Ovary (tissue), 9 donors: ENCODE data around the gene TMA7. TPM values are rescaled to one million over a fixed set of nuclear protein-coding genes. Genes with fewer than 3 reads are reported as not detected.

ENCODE experiments used
- DNase-seq, 5 donors: peaks; one replicate each; pipeline ENCODE4 v3.0.0-alpha.2; 2019 to 2020
- H3K27ac ChIP-seq, 2 donors: fragments of 200-600 bp; one replicate each; pipeline versions ENCODE4 v1.5.1 to v1.8.0; 2019 to 2022
- H3K27me3 ChIP-seq: fragments of 200-600 bp; one replicate; pipeline ENCODE4 v1.8.0; 2022
- H3K36me3 ChIP-seq: fragments of 200-600 bp; sonication (generic); one replicate; pipeline ENCODE4 v1.5.1; 2019
- H3K4me1 ChIP-seq: one replicate; pipeline ENCODE4 v1.8.1; 2013; ENCODE audit warnings: mild to moderate bottlenecking, moderate library complexity; ENCODE audit not compliant: insufficient read depth
- H3K4me3 ChIP-seq: fragments of 200-600 bp; sonication (generic); one replicate; pipeline ENCODE4 v1.5.1; 2017
- H3K9me3 ChIP-seq, 2 donors: fragments of 200-600 bp in 1 of 2; sonication (generic) in 1 of 2; one replicate each; pipeline versions ENCODE4 v1.5.1 to v1.8.1; 2013 to 2019; ENCODE audit warnings: mild to moderate bottlenecking in 1 of 2, moderate library complexity in 1 of 2
- EP300 ChIP-seq: sonication (generic); formaldehyde crosslinking; IDR thresholded peaks from one replicate; pipeline ENCODE4 v1.6.1; 2017; ENCODE audit warnings: antibody characterized with exemption
- POLR2A ChIP-seq: fragments of 450-650 bp; IDR thresholded peaks from one replicate; pipeline ENCODE4 v1.6.1; 2017; ENCODE audit warnings: antibody characterized with exemption, mild to moderate bottlenecking, moderate library complexity
- WGBS, 3 donors: extraction: QIAGEN DNeasy Blood & Tissue Kit in 1 of 3; methylation state at CpG; one replicate each; pipeline versions ENCODE4 v1.1.5 to v1.1.7; 2013 to 2017; 5-methylcytosine and 5-hydroxymethylcytosine counted together
- intact Hi-C, 4 donors: fragments of 100-400 bp; cut with DNase I; formaldehyde crosslinking; loops; one replicate each; pipeline versions ENCODE4 v1.11.0 to v1.15.1; 2022 to 2023
- polyA plus RNA-seq, 2 donors: library from polyadenylated mRNA; stranded (reverse); fragments of 200-250 nt in 1 of 2; fragments of 350-450 nt in 1 of 2; fragmentation: Illumina TruSeq in 1 of 2; extraction: RNeasy Lipid Tissue Mini Kit (QIAGEN cat#74804) in 1 of 2; gene quantifications; one replicate each; pipeline ENCODE4 v1.2.3, GENCODE V29; 2013 to 2014
- total RNA-seq, 7 donors: library from RNA; depleted of rRNA in 2 of 7; stranded (reverse); fragments of >200 nt in 2 of 7; fragmentation: NEBNext Ultra II Directional in 3 of 7; extraction: Animal tissue kit (Norgen Biotek cat#: 25700) in 3 of 7; gene quantifications; one replicate each; pipeline versions ENCODE4 v1.1.0 to v1.2.4, GENCODE V29; 2016 to 2023
- TF ChIP-seq, protein P1 (sequence below), 3 donors: fragments of 450-650 bp in 2 of 3; fragments of 200-600 bp in 1 of 3; IDR thresholded peaks; one replicate each; pipeline versions ENCODE4 v1.5.1 to v1.8.0; 2016 to 2022; ENCODE audit warnings: antibody characterized with exemption in 3 of 3, mild to moderate bottlenecking in 1 of 3
- donor health status: DM: no; HTN: no; CAD: no; lungs with moderate emphysema.
- donor health status: DM: no; HTN: no; CAD: no.
- donor health status: Bipolar disorder and iron deficiency.
- donor health status: DM: yes; HTN: yes; CAD: no.
- donor health status: DM: no; HTN: no; CAD: no.
- donor health status: DM: yes; HTN: yes; CAD: no.

The TMA7 gene
- total and polyA plus RNA-seq, 9 donors, result 138 to 380 (median 222) TPM

DNA sequence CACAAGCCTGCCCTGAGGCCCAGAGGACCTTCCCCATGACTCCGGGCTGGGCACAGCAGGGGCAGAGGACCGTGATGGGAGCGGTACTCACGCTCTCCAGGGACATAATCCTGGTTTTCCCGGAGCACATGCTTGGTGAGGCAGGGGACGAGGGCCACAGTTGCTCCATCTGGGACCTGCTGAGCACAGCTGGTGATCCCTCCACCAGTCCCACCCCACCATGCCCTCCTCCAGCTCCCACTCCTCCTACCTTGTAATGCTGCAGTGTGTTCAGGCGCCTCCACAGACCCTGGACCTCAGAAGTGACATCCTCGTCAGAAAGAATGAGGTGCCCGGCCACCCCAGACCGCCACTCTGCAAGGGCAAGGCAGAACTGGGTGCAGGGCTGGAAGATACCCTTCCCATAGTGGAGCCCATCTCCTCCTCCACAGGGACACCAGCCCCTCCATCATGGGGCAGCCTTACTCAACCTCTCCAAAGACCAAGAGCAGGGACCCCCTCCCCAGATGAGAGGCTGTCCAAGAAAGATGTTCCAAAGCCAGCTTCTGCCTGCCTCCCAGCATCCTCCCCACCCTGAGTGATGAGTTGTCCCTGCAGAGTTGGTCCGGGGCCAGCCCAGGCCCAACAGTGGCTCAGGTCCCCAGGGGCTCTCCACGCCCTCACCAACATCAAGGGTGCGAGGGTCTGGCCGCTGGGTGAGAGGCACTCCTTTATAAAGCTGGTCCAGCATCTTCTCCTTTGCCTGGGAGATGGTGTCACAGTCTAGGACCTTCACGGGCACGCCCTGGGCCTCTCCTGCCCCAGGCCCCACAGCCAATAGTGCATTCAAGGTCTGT, 29.6 kb upstream of the TMA7 start:
- TF ChIP-seq, protein P1, sequence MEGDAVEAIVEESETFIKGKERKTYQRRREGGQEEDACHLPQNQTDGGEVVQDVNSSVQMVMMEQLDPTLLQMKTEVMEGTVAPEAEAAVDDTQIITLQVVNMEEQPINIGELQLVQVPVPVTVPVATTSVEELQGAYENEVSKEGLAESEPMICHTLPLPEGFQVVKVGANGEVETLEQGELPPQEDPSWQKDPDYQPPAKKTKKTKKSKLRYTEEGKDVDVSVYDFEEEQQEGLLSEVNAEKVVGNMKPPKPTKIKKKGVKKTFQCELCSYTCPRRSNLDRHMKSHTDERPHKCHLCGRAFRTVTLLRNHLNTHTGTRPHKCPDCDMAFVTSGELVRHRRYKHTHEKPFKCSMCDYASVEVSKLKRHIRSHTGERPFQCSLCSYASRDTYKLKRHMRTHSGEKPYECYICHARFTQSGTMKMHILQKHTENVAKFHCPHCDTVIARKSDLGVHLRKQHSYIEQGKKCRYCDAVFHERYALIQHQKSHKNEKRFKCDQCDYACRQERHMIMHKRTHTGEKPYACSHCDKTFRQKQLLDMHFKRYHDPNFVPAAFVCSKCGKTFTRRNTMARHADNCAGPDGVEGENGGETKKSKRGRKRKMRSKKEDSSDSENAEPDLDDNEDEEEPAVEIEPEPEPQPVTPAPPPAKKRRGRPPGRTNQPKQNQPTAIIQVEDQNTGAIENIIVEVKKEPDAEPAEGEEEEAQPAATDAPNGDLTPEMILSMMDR (IDR thresholded peaks at IDR 0.05), result no peak
- TF ChIP-seq POLR2A, result no peak
- no peak for TF ChIP-seq EP300
- WGBS, 3 donors, result 94 to 97% (median 94%) methylated on average over 16 of the region's 16 CpGs
- Histone ChIP-seq H3K36me3 (no peaks in the 10 kb centered on the region), H3K9me3 (no peaks in the 10 kb centered on the region), H3K4me1 (no peaks in the 10 kb centered on the region), H3K27ac (no peak overlapping the region), H3K4me3 (no peak overlapping the region), H3K27me3 (no peaks in the 10 kb centered on the region)
- intact Hi-C loops, result no loop called here
- DNase-seq, result peak in 4 of 5 donors; percentile 14 to 24 (median 18)

DNA sequence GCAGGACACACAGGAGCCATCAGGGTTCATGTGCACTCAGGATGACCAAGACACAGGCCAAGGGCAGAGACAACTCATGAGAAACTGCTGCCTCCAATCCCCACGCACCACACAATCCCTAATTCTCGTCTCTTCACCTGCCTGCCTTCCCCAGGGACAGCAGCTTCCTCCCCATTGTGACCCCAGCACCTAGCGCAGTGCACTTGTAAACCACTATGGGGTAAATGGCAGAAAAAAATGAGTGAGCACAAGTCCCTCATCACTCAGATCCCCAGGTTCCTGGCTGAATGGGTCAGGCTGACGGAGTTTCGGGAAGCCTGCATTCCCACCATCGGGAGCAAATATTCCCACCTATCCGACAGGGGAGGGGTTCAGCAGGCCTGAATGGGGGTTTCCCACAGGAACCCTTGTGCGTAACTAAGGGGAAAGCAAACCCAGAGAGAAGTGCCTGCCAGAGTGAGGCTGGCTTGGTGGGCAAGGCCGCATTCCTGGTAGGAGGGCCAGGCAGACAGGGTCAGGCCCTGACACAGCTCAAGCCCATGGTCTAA, 28.9 kb upstream of the TMA7 start:
- no peak overlapping the region for H3K27ac ChIP-seq

DNA sequence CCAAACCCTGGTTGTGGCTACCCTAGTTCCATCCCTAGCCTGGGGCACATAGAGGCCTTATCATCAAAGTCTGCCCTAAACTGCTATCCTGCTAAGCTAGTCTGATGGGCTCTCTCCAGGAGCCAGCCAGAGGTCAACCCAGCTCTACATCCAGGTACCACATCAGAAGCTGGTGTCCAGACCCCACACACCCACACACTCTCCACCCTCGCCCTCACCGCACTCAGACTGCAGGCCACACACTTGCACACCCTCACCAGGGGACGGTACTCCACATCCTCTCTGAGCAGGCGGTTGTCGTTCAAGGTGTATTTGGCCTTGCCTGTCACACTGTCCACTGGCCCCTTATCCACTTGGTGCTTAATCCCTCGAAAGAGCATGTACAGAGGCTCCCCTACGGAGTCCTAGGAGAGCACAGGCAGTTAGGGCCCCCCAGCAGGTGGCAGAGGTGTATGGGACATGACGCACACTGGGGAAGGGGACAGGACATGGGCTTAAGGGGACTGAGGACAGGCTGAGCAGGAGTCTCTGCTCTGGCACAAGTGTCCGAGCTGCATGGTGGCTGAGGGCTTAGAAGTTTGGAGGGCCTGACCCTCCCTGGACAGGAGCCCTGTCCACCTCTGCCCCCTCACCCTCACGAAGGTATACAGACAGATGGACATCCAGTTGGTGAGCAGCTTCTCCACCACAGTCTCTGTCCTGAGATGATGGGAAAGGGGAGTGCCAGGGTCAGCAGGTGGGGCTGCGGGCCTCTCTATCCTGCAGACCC, 28.3 kb upstream of the TMA7 start:
- WGBS, 3 donors, result 90 to 94% (median 91%) methylated on average over 11 of the region's 11 CpGs
- H3K36me3 ChIP-seq, result no peaks in the 10 kb centered on the region
- peak in 1 of 5 donors; percentile 11 for DNase-seq

More for the DNA sequence above, 28.9 kb upstream of the TMA7 start:
- Histone ChIP-seq H3K9me3 (no peaks in the 10 kb centered on the region), H3K27me3 (no peaks in the 10 kb centered on the region), H3K4me1 (no peaks in the 10 kb centered on the region), H3K4me3 (no peak overlapping the region), H3K36me3 (no peaks in the 10 kb centered on the region)
- intact Hi-C loops, result no loop called here
- peak in 1 of 5 donors; percentile 13 for DNase-seq
- 92 to 95% (median 94%) methylated on average over 9 of the region's 9 CpGs for WGBS, 3 donors
- TF ChIP-seq EP300, result no peak
- no peak for TF ChIP-seq POLR2A
- TF ChIP-seq, protein P1 (IDR thresholded peaks at IDR 0.05), result no peak

More for the DNA sequence above, 28.3 kb upstream of the TMA7 start:
- H3K4me1 ChIP-seq, result no peaks in the 10 kb centered on the region
- TF ChIP-seq POLR2A, result no peak
- TF ChIP-seq, protein P1 (IDR thresholded peaks at IDR 0.05), result no peak
- no peak for TF ChIP-seq EP300
- no peak overlapping the region for H3K27ac ChIP-seq
- no peak overlapping the region for H3K4me3 ChIP-seq
- no peaks in the 10 kb centered on the region for H3K27me3 ChIP-seq
- intact Hi-C loops, result no loop called here
- H3K9me3 ChIP-seq, result no peaks in the 10 kb centered on the region
